PC-3 (cell line): ENCODE data around the gene GLRX. TPM values are rescaled to one million over a fixed set of nuclear protein-coding genes. Genes with fewer than 3 reads are reported as not detected.
A peak's percentile ranks its signal among the peaks of the same experiment; 100 is the strongest.

Source experiments
- ATAC-seq: fragments of 200-7000 bp; cut with Tn5 transposase; 2 replicates; pipeline ENCODE4 v1.9.1; 2020; ENCODE audit warnings: mild to moderate bottlenecking, moderate library complexity
- BruUV-seq: library from RNA; stranded (reverse); fragments of 400-500 nt; replicated peaks from 2 replicates; lab custom pipeline; 2021; lab: Mats Ljungman, UMichigan
- CTCF ChIA-PET: fragments of 300-600 bp; sonication (Branson Sonifier 250); formaldehyde crosslinking; loops from one replicate; lab custom pipeline; 2022; ENCODE audit warnings: antibody characterized with exemption; lab: Charles Lee
- POLR2A ChIA-PET: fragments of 300-600 bp; sonication (Branson Sonifier 250); formaldehyde crosslinking; loops from one replicate; lab custom pipeline; 2022; ENCODE audit warnings: antibody characterized with exemption; ENCODE audit not compliant: unreplicated experiment; lab: Charles Lee
- DNase-seq: peaks from one replicate; pipeline ENCODE4 v3.0.0-alpha.2; 2015
- H2AFZ ChIP-seq: fragments of 300-600 bp; sonication (generic); 2 replicates; pipeline ENCODE4 v1.6.0; 2016; ENCODE audit warnings: antibody characterized with exemption, low read length
- H3F3A ChIP-seq: fragments of 300-600 bp; sonication (generic); one replicate; pipeline ENCODE4 v1.6.0; 2017; ENCODE audit warnings: antibody characterized with exemption, low read length, control low read depth, mild to moderate bottlenecking; ENCODE audit not compliant: unreplicated experiment
- H3K27ac ChIP-seq: fragments of 300-600 bp; sonication (generic); 2 replicates; pipeline ENCODE4 v1.5.1; 2016; ENCODE audit warnings: mild to moderate bottlenecking, low read length
- H3K27me3 ChIP-seq: fragments of 300-600 bp; sonication (generic); 2 replicates; pipeline ENCODE4 v1.6.1; 2016; ENCODE audit warnings: low read length, mixed read lengths
- H3K36me3 ChIP-seq: fragments of 300-600 bp; sonication (generic); 2 replicates; pipeline ENCODE4 v1.6.1; 2016; ENCODE audit warnings: low read depth, mixed run types, low read length, mixed read lengths
- H3K4me1 ChIP-seq: fragments of 300-600 bp; sonication (generic); 2 replicates; pipeline ENCODE4 v1.5.1; 2016; ENCODE audit warnings: low read length; ENCODE audit not compliant: insufficient read depth
- H3K4me2 ChIP-seq: fragments of 300-600 bp; sonication (generic); 2 replicates; pipeline ENCODE4 v1.6.0; 2016; ENCODE audit warnings: low read length
- H3K4me3 ChIP-seq: fragments of 300-600 bp; sonication (generic); 2 replicates; pipeline ENCODE4 v1.5.1; 2016; ENCODE audit warnings: mild to moderate bottlenecking, low read length, mixed read lengths
- H3K79me2 ChIP-seq: fragments of 300-600 bp; sonication (generic); 2 replicates; pipeline ENCODE4 v1.6.1; 2017; ENCODE audit warnings: low read length, mixed read lengths
- H3K9ac ChIP-seq: fragments of 300-600 bp; sonication (generic); 2 replicates; pipeline ENCODE4 v1.6.0; 2016; ENCODE audit warnings: mild to moderate bottlenecking, low read length
- H3K9me2 ChIP-seq: fragments of 300-600 bp; sonication (generic); replicated peaks from 2 replicates; pipeline ENCODE4 v1.6.1; 2016; ENCODE audit warnings: mixed run types, low read length, mixed read lengths
- H3K9me3 ChIP-seq: fragments of 300-600 bp; sonication (generic); 2 replicates; pipeline ENCODE4 v1.6.1; 2016; ENCODE audit warnings: low read length, mixed read lengths
- H4K20me1 ChIP-seq: fragments of 300-600 bp; sonication (generic); 2 replicates; pipeline ENCODE4 v1.6.1; 2016; ENCODE audit warnings: low read length, mixed read lengths
- CTCF ChIP-seq: fragments of 300-600 bp; sonication (generic); conservative IDR thresholded peaks from 2 replicates; pipeline ENCODE4 v1.5.1; 2017; ENCODE audit warnings: antibody characterized with exemption, low read depth, mild to moderate bottlenecking, low read length
- EZH2 ChIP-seq: fragments of 300-600 bp; sonication (generic); IDR thresholded peaks from one replicate; pipeline ENCODE4 v1.6.1; 2017; ENCODE audit warnings: antibody characterized with exemption, mild to moderate bottlenecking, low read length; ENCODE audit not compliant: unreplicated experiment
- EZH2phosphoT487 ChIP-seq: fragments of 300-600 bp; sonication (generic); IDR thresholded peaks from 2 replicates; pipeline ENCODE4 v1.6.1; 2018; ENCODE audit warnings: mild to moderate bottlenecking, antibody characterized with exemption, low read length, borderline replicate concordance
- intact Hi-C: fragments of 100-400 bp; cut with micrococcal nuclease; formaldehyde crosslinking; loops from 2 replicates; pipeline ENCODE4 v1.9.0; 2023
- total RNA-seq: library from RNA; depleted of rRNA; stranded (reverse); fragments of >200 nt; gene quantifications from 2 replicates; pipeline ENCODE4 v1.2.3, GENCODE V29; 2014

Gene GLRX
- total RNA-seq, 1 experiment from 2014 or later = 27.4 TPM

- Histone ChIP-seq H3K4me2 (no peak overlapping the region), H3K4me3 (no peak overlapping the region), H3K27ac (peak overlapping the region; percentile 5; the same call in 1 of the 2 replicates), H3K4me1 (peaks cover 21% of the 10 kb centered on the region), H3K9me3 (no peaks in the 10 kb centered on the region), H3K79me2 (no peaks in the 10 kb centered on the region), H2AFZ (no peak overlapping the region), H3K9me2 (no peaks in the 10 kb centered on the region), H4K20me1 (no peaks in the 10 kb centered on the region), H3F3A (no peaks in the 10 kb centered on the region), H3K27me3 (no peaks in the 10 kb centered on the region), H3K36me3 (no peaks in the 10 kb centered on the region), H3K9ac (no peak overlapping the region)
- ChIA-PET POLR2A (interaction anchor here (0.6 to 1.2 kb wide), 2 partner anchors 14 to 252 kb away, joined by 3 read pairs; partner anchors contain the start of gene GLRX), CTCF (no interaction called here)
- DNase-seq (no peak), ATAC-seq (no peak)
- TF ChIP-seq CTCF (no peak), EZH2 (no peak)
- no TSS peak for BruUV-seq
- intact Hi-C loops = no loop called here
These were observed 13.7 kb downstream of the GLRX start for GRCh38 chr5:95808686-95809413.

- Histone ChIP-seq H3K4me3 (no peak overlapping the region), H3K36me3 (no peaks in the 10 kb centered on the region), H3K27me3 (no peaks in the 10 kb centered on the region), H3K9me2 (no peaks in the 10 kb centered on the region), H2AFZ (no peak overlapping the region), H3K4me2 (no peak overlapping the region), H3F3A (no peaks in the 10 kb centered on the region), H3K27ac (no peak overlapping the region), H3K9ac (no peak overlapping the region), H3K79me2 (no peaks in the 10 kb centered on the region), H3K4me1 (peaks cover 21% of the 10 kb centered on the region), H4K20me1 (no peaks in the 10 kb centered on the region), H3K9me3 (no peaks in the 10 kb centered on the region)
- no TSS peak for BruUV-seq
- ChIA-PET CTCF (interaction anchor here (1.2 kb wide), 1 partner anchor 27 kb away, joined by 3 read pairs; no protein-coding TSS in a partner anchor), POLR2A (interaction anchor here (0.5 to 1.2 kb wide), 2 partner anchors 15 to 1277 kb away, joined by 3 to 4 read pairs; partner anchors contain the start of gene GLRX)
- DNase-seq = no peak
- TF ChIP-seq EZH2 = no peak
- TF ChIP-seq CTCF = no peak
- TF ChIP-seq EZH2phosphoT487 = no peak
- intact Hi-C loops = no loop called here
- no peak for ATAC-seq
These were observed 14.4 kb downstream of the GLRX start for GRCh38 chr5:95808013-95808685.

- Histone ChIP-seq H3K36me3 (no peaks in the 10 kb centered on the region), H2AFZ (no peak overlapping the region), H3K27me3 (no peaks in the 10 kb centered on the region), H3K4me3 (no peak overlapping the region), H3K27ac (no peak overlapping the region), H3F3A (no peaks in the 10 kb centered on the region), H3K79me2 (no peaks in the 10 kb centered on the region), H3K9me3 (no peaks in the 10 kb centered on the region), H3K4me2 (no peak overlapping the region), H3K9ac (no peak overlapping the region), H3K4me1 (peaks cover 21% of the 10 kb centered on the region), H4K20me1 (no peaks in the 10 kb centered on the region), H3K9me2 (no peaks in the 10 kb centered on the region)
- DNase-seq = no peak
- CTCF ChIA-PET = no interaction called here
- no TSS peak for BruUV-seq
- POLR2A ChIA-PET = no interaction called here
- no peak for ATAC-seq
- intact Hi-C loops = no loop called here
- no peak for TF ChIP-seq CTCF
These were observed 15.8 kb downstream of the GLRX start for GRCh38 chr5:95806687-95807086.
